OCI-LY7 (cell line): ENCODE results near the gene NPFF. TPM values are rescaled to one million over a fixed set of nuclear protein-coding genes. Genes with fewer than 3 reads are reported as not detected.

Source experiments
- BruUV-seq: library from RNA; stranded (reverse); fragments of 400-500 nt; replicated peaks from 2 replicates; lab custom pipeline; 2021; lab: Mats Ljungman, UMichigan
- CTCF ChIA-PET: fragments of 300-600 bp; sonication (Branson Sonifier 250); formaldehyde crosslinking; loops from one replicate; lab custom pipeline; 2022; ENCODE audit warnings: antibody characterized with exemption; ENCODE audit not compliant: unreplicated experiment; lab: Charles Lee
- POLR2A ChIA-PET: fragments of 300-600 bp; sonication (Branson Sonifier 250); formaldehyde crosslinking; loops from one replicate; lab custom pipeline; 2022; ENCODE audit warnings: antibody characterized with exemption; lab: Charles Lee
- DNase-seq: peaks from one replicate; pipeline ENCODE4 v3.0.0-alpha.2; 2015; ENCODE audit warnings: low spot score
- H2AFZ ChIP-seq: fragments of 200-600 bp; sonication (generic), shearing (Covaris generic); 2 replicates; pipeline ENCODE4 v1.6.1; 2014; ENCODE audit warnings: mild to moderate bottlenecking, antibody characterized with exemption, low read length, moderate library complexity
- H3K27ac ChIP-seq: fragments of 200-600 bp; sonication (generic); 2 replicates; pipeline ENCODE4 v1.5.1; 2014; ENCODE audit warnings: mixed run types, low read depth, mild to moderate bottlenecking, moderate library complexity, low read length, inconsistent platforms; ENCODE audit not compliant: poor library complexity, severe bottlenecking
- H3K36me3 ChIP-seq: fragments of 200-600 bp; sonication (generic); 2 replicates; pipeline ENCODE4 v1.6.1; 2014; ENCODE audit warnings: mild to moderate bottlenecking, antibody characterized with exemption, low read length, moderate library complexity, mixed read lengths; ENCODE audit not compliant: insufficient read depth
- H3K4me1 ChIP-seq: fragments of 200-600 bp; sonication (generic); 2 replicates; pipeline ENCODE4 v1.5.1; 2014; ENCODE audit warnings: mild to moderate bottlenecking, low read length; ENCODE audit not compliant: insufficient read depth, poor library complexity, severe bottlenecking
- H3K4me2 ChIP-seq: fragments of 200-600 bp; sonication (generic); 2 replicates; pipeline ENCODE4 v1.6.1; 2014; ENCODE audit warnings: mild to moderate bottlenecking, low read length
- H3K4me3 ChIP-seq: fragments of 200-600 bp; sonication (generic); 2 replicates; pipeline ENCODE4 v1.5.1; 2014; ENCODE audit warnings: mild to moderate bottlenecking, low read depth, low read length; ENCODE audit not compliant: poor library complexity, severe bottlenecking
- H3K79me2 ChIP-seq: fragments of 200-600 bp; sonication (generic); 2 replicates; pipeline ENCODE4 v1.6.1; 2016; ENCODE audit warnings: low read depth, mild to moderate bottlenecking, low read length, moderate library complexity, mixed read lengths; ENCODE audit not compliant: insufficient read depth
- H3K9me2 ChIP-seq: fragments of 200-600 bp; sonication (generic); 2 replicates; pipeline ENCODE4 v1.6.1; 2016; ENCODE audit warnings: mild to moderate bottlenecking, low read length, mixed read lengths; ENCODE audit not compliant: insufficient read depth
- H3K9me3 ChIP-seq: fragments of 200-600 bp; sonication (generic); 2 replicates; pipeline ENCODE4 v1.6.1; 2014; ENCODE audit warnings: mild to moderate bottlenecking, mixed run types, low read length, mixed read lengths
- H4K20me1 ChIP-seq: fragments of 200-600 bp; sonication (generic); 2 replicates; pipeline ENCODE4 v1.6.1; 2014; ENCODE audit warnings: mild to moderate bottlenecking, antibody characterized with exemption, low read length, moderate library complexity, mixed read lengths; ENCODE audit not compliant: insufficient read depth
- EZH2phosphoT487 ChIP-seq: fragments of 200-600 bp; sonication (generic); IDR thresholded peaks from 2 replicates; pipeline ENCODE4 v1.6.1; 2018; ENCODE audit warnings: low read depth, borderline replicate concordance, mild to moderate bottlenecking, mixed run types, antibody characterized with exemption, low read length, moderate library complexity, mixed read lengths
- intact Hi-C: fragments of 100-400 bp; cut with micrococcal nuclease; formaldehyde crosslinking; loops from one replicate; pipeline ENCODE4 v1.10.0; 2022; ENCODE audit not compliant: unreplicated experiment
- total RNA-seq, 2 experiments: library from RNA; depleted of rRNA in 1 of 2; stranded (reverse); fragments of >200 nt in 1 of 2; shearing (Covaris generic) in 1 of 2; gene quantifications; 2 replicates each; pipeline ENCODE4 v1.2.3, GENCODE V29; 2014 to 2022
- TF ChIP-seq, protein P1 (sequence below): fragments of 200-600 bp; sonication (generic); conservative IDR thresholded peaks from 2 replicates; pipeline ENCODE4 v1.5.1; 2014; ENCODE audit warnings: mild to moderate bottlenecking, antibody characterized with exemption, low read length, moderate library complexity, mixed read lengths

The NPFF gene
- total RNA-seq, 2 experiments from 2014 or later, result not detected

DNA sequence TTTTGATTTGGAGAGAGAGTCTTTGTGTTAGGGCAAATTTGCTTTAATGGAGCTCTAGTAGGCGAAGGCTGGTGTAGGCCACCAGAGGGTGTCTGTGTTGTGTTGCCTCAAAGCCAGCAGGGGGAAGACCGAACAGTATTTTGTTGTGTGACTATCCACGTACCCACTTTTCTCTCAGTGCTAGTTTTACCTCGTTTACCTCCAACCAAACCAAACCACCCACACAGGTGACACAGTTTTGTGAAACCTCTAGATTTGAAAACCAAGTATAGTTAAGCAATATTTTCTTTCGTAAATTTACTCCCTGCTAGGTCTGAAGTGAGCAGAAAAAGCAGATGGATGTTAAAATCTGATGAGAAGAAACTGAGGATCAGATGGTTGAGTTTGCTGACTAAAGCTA lies 36.3 kb upstream of the NPFF start:
- no peaks in the 10 kb centered on the region for H3K79me2 ChIP-seq

DNA sequence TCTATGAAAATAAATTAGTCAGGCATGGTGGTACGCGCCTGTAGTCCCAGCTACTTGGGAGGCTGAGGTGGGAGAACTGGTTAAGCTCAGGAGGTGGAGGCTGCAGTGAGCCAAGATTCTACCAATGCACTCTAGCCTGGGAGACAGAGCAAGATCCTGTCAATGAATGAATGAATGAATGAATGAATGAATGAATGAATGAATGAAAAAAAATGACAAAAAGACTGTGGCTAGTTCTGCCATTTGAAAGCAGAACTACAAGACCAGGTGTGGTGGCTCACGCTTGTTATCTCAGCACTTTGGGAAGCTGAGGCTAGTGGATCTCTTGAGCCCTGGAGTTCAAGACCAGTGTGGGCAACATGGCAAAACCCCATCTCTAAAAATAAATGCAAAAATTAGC lies 32.2 kb upstream of the NPFF start:
- Histone ChIP-seq H3K9me3 (no peaks in the 10 kb centered on the region), H3K4me2 (no peak overlapping the region), H3K79me2 (no peaks in the 10 kb centered on the region), H3K4me1 (no peaks in the 10 kb centered on the region), H2AFZ (no peak overlapping the region), H3K27ac (no peak overlapping the region), H4K20me1 (no peaks in the 10 kb centered on the region), H3K4me3 (no peak overlapping the region), H3K36me3 (peaks cover 34% of the 10 kb centered on the region; the same call in 1 of the 2 replicates), H3K9me2 (no peaks in the 10 kb centered on the region)
- no peak for TF ChIP-seq EZH2phosphoT487
- TF ChIP-seq, protein P1, sequence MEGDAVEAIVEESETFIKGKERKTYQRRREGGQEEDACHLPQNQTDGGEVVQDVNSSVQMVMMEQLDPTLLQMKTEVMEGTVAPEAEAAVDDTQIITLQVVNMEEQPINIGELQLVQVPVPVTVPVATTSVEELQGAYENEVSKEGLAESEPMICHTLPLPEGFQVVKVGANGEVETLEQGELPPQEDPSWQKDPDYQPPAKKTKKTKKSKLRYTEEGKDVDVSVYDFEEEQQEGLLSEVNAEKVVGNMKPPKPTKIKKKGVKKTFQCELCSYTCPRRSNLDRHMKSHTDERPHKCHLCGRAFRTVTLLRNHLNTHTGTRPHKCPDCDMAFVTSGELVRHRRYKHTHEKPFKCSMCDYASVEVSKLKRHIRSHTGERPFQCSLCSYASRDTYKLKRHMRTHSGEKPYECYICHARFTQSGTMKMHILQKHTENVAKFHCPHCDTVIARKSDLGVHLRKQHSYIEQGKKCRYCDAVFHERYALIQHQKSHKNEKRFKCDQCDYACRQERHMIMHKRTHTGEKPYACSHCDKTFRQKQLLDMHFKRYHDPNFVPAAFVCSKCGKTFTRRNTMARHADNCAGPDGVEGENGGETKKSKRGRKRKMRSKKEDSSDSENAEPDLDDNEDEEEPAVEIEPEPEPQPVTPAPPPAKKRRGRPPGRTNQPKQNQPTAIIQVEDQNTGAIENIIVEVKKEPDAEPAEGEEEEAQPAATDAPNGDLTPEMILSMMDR, result no peak
- no peak for DNase-seq
- no TSS peak for BruUV-seq
- ChIA-PET POLR2A (interaction anchor here (1.3 kb wide), 1 partner anchor 206 kb away, joined by 3 read pairs; no protein-coding TSS in a partner anchor), CTCF (no interaction called here)
- intact Hi-C loops, result no loop called here

More for the DNA sequence above, 36.3 kb upstream of the NPFF start:
- POLR2A ChIA-PET, result no interaction called here
- no peaks in the 10 kb centered on the region for H3K9me2 ChIP-seq
- CTCF ChIA-PET, result interaction anchor here (0.6 to 1.0 kb wide), 2 partner anchors 56 to 203 kb away, joined by 3 read pairs; no protein-coding TSS in a partner anchor
- H3K27ac ChIP-seq, result no peak overlapping the region
- BruUV-seq, result no TSS peak
- H2AFZ ChIP-seq, result peak overlapping the region; percentile 12; the same call in 1 of the 2 replicates
- H3K36me3 ChIP-seq, result peaks cover 23% of the 10 kb centered on the region
- no peaks in the 10 kb centered on the region for H3K9me3 ChIP-seq
- DNase-seq, result peak; percentile 78
- no peaks in the 10 kb centered on the region for H4K20me1 ChIP-seq
- intact Hi-C loops, result loop anchor here (1.0 to 2.0 kb wide), 2 partner anchors 133 to 203 kb away; partner anchors contain the start of gene ATP5MC2
- H3K4me2 ChIP-seq, result no peak overlapping the region
- TF ChIP-seq, protein P1, result peak; percentile 96
- no peak for TF ChIP-seq EZH2phosphoT487
- no peaks in the 10 kb centered on the region for H3K4me1 ChIP-seq
- no peak overlapping the region for H3K4me3 ChIP-seq

DNA sequence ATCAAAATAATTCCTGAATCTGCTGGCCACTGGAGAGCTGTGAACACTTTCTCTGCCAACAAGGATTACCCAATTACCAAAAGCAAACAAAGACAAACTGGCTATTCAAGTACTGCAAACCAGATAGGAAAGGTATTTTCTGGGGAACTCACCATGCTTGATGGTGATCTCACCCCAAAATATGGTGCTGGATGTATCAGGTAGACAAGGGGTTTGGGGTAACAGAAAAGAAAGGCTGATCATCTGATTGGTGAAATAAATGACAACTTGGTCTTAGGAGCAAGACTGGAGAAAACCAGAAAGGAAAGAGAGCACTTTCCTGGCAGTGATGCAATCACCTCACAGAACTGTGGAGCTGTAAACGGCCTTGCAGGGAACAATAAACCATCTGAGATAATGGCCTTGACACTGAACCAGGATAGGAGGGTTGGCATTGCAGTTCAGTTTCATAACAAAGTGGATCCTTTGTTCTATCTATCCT lies 31.0 kb upstream of the NPFF start:
- H3K79me2 ChIP-seq, result no peaks in the 10 kb centered on the region
- H3K9me2 ChIP-seq, result no peaks in the 10 kb centered on the region
- no peak for TF ChIP-seq EZH2phosphoT487
- TF ChIP-seq, protein P1, result no peak
- H2AFZ ChIP-seq, result no peak overlapping the region
- no TSS peak for BruUV-seq
- intact Hi-C loops, result no loop called here
- H4K20me1 ChIP-seq, result no peaks in the 10 kb centered on the region
- H3K4me2 ChIP-seq, result no peak overlapping the region
- H3K36me3 ChIP-seq, result peaks cover 43% of the 10 kb centered on the region; the same call in 1 of the 2 replicates
- ChIA-PET POLR2A (interaction anchor here (0.5 to 1.3 kb wide), 2 partner anchors 40 to 208 kb away, joined by 3 to 4 read pairs; no protein-coding TSS in a partner anchor), CTCF (interaction anchor here (0.6 kb wide), 1 partner anchor 194 kb away, joined by 3 read pairs; no protein-coding TSS in a partner anchor)
- DNase-seq, result no peak
- no peaks in the 10 kb centered on the region for H3K9me3 ChIP-seq
- no peaks in the 10 kb centered on the region for H3K4me1 ChIP-seq
- no peak overlapping the region for H3K27ac ChIP-seq
- H3K4me3 ChIP-seq, result no peak overlapping the region
